Liver (tissue), 9 donors: ENCODE results near the gene SNTA1. TPM values are rescaled to one million over a fixed set of nuclear protein-coding genes. Genes with fewer than 3 reads are reported as not detected.

ENCODE experiments used
- DNase-seq: peaks from one replicate; pipeline ENCODE4 v3.0.0-alpha.2; 2017; ENCODE audit warnings: low spot score
- H3K27ac ChIP-seq, 2 donors: one replicate each; pipeline ENCODE4 v1.7.0; 2013; ENCODE audit warnings: inconsistent platforms in 2 of 2, low read length in 2 of 2, control low read depth in 1 of 2, low read depth in 1 of 2, mild to moderate bottlenecking in 1 of 2
- H3K27me3 ChIP-seq, 4 donors: one replicate each; pipeline versions ENCODE4 v1.6.1 to v1.7.0; 2013; ENCODE audit warnings: low read length in 3 of 4, inconsistent platforms in 1 of 4, mild to moderate bottlenecking in 1 of 4, moderate library complexity in 1 of 4; ENCODE audit not compliant: control insufficient read depth in 4 of 4, insufficient read depth in 4 of 4
- H3K36me3 ChIP-seq, 4 donors: one replicate each; pipeline versions ENCODE4 v1.6.1 to v1.7.0; 2013; ENCODE audit warnings: low read length in 3 of 4, mild to moderate bottlenecking in 3 of 4, low read depth in 1 of 4, moderate library complexity in 1 of 4; ENCODE audit not compliant: control insufficient read depth in 4 of 4, insufficient read depth in 3 of 4
- H3K4me1 ChIP-seq, 4 donors: one replicate each; pipeline versions ENCODE4 v1.6.1 to v1.7.0; 2013; ENCODE audit warnings: low read length in 3 of 4, mild to moderate bottlenecking in 3 of 4, moderate library complexity in 1 of 4; ENCODE audit not compliant: control insufficient read depth in 4 of 4, insufficient read depth in 4 of 4
- H3K4me3 ChIP-seq, 3 donors: one replicate each; pipeline versions ENCODE4 v1.6.1 to v1.7.0; 2013; ENCODE audit warnings: low read length in 3 of 3, control low read depth in 1 of 3, low read depth in 1 of 3, mild to moderate bottlenecking in 1 of 3
- H3K9ac ChIP-seq, 2 donors: one replicate each; pipeline ENCODE4 v1.7.0; 2013; ENCODE audit warnings: low read length in 2 of 2, mild to moderate bottlenecking in 2 of 2, moderate library complexity in 2 of 2, control low read depth in 1 of 2, low read depth in 1 of 2
- H3K9me3 ChIP-seq, 4 donors: one replicate each; pipeline versions ENCODE4 v1.6.1 to v1.7.0; 2013; ENCODE audit warnings: low read length in 3 of 4; ENCODE audit not compliant: control insufficient read depth in 4 of 4
- ATF3 ChIP-seq: IDR thresholded peaks from 2 replicates; pipeline ENCODE4 v1.6.1; 2016; ENCODE audit warnings: antibody characterized with exemption
- EGR1 ChIP-seq, 2 donors: IDR thresholded peaks; 2 replicates each; pipeline ENCODE4 v1.6.1; 2016 to 2018; ENCODE audit warnings: antibody characterized with exemption in 2 of 2, low read depth in 2 of 2
- FOXA1 ChIP-seq: IDR thresholded peaks from 2 replicates; pipeline ENCODE4 v1.6.1; 2016; ENCODE audit warnings: antibody characterized with exemption
- FOXA2 ChIP-seq: IDR thresholded peaks from 2 replicates; pipeline ENCODE4 v1.6.1; 2016; ENCODE audit warnings: antibody characterized with exemption
- GABPA ChIP-seq, 2 donors: IDR thresholded peaks in 1 of 2; conservative IDR thresholded peaks in 1 of 2; 2 replicates each; pipeline ENCODE4 v1.6.1; 2016; ENCODE audit warnings: antibody characterized with exemption in 2 of 2, mild to moderate bottlenecking in 1 of 2, moderate library complexity in 1 of 2
- HNF4A ChIP-seq, 2 donors: conservative IDR thresholded peaks; 2 replicates each; pipeline ENCODE4 v1.6.1; 2016; ENCODE audit warnings: antibody characterized with exemption in 2 of 2, mild to moderate bottlenecking in 2 of 2
- HNF4G ChIP-seq: IDR thresholded peaks from 2 replicates; pipeline ENCODE4 v1.6.1; 2016; ENCODE audit warnings: antibody characterized with exemption
- JUND ChIP-seq, 2 donors: IDR thresholded peaks; 2 replicates each; pipeline ENCODE4 v1.6.1; 2016; ENCODE audit warnings: antibody characterized with exemption in 2 of 2
- NR2F2 ChIP-seq: IDR thresholded peaks from 2 replicates; pipeline ENCODE4 v1.6.1; 2016; ENCODE audit warnings: antibody characterized with exemption
- RAD21 ChIP-seq, 2 donors: IDR thresholded peaks; 2 replicates each; pipeline ENCODE4 v1.6.1; 2016; ENCODE audit warnings: antibody characterized with exemption in 2 of 2, mild to moderate bottlenecking in 2 of 2
- RXRA ChIP-seq, 2 donors: IDR thresholded peaks; 2 replicates each; pipeline ENCODE4 v1.6.1; 2017 to 2018; ENCODE audit warnings: antibody characterized with exemption in 2 of 2, mild to moderate bottlenecking in 1 of 2
- SP1 ChIP-seq: IDR thresholded peaks from 2 replicates; pipeline ENCODE4 v1.6.1; 2018; ENCODE audit warnings: antibody characterized with exemption, mild to moderate bottlenecking
- TAF1 ChIP-seq: conservative IDR thresholded peaks from 2 replicates; pipeline ENCODE4 v1.6.1; 2016; ENCODE audit warnings: antibody characterized with exemption, mild to moderate bottlenecking
- YY1 ChIP-seq: IDR thresholded peaks from 2 replicates; pipeline ENCODE4 v1.6.1; 2016; ENCODE audit warnings: antibody characterized with exemption, mild to moderate bottlenecking
- WGBS: extraction: QIAGEN DNeasy Blood & Tissue Kit; methylation state at CpG from one replicate; pipeline ENCODE4 v1.1.7; 2013; 5-methylcytosine and 5-hydroxymethylcytosine counted together
- polyA plus RNA-seq, 2 donors: library from polyadenylated mRNA; stranded (reverse) in 1 of 2; unstranded in 1 of 2; fragments of 200-250 nt in 1 of 2; fragments of >200 nt in 1 of 2; fragmentation: Nextera tagmentation in 1 of 2; extraction: Ambion mirVana in 1 of 2; gene quantifications; one replicate each; pipeline versions ENCODE4 v1.2.1 to v1.2.3, GENCODE V29; 2013 to 2015
- total RNA-seq, 2 donors: library from RNA; depleted of rRNA; stranded (reverse); fragments of >200 nt; gene quantifications; one replicate each; pipeline ENCODE4 v1.2.3, GENCODE V29; 2014
- TF ChIP-seq, protein P1 (sequence below): IDR thresholded peaks from 2 replicates; pipeline ENCODE4 v1.6.1; 2016; ENCODE audit warnings: antibody characterized with exemption, mild to moderate bottlenecking
- TF ChIP-seq, protein P2 (sequence below): fragments of 150-350 bp; IDR thresholded peaks from 2 replicates; pipeline ENCODE4 v1.5.1; 2017; ENCODE audit warnings: improper control_type of control experiment, low read depth, low read length; ENCODE audit not compliant: missing input control
- TF ChIP-seq, protein P3 (sequence below): IDR thresholded peaks from 2 replicates; pipeline ENCODE4 v1.6.1; 2016; ENCODE audit warnings: antibody characterized with exemption
- TF ChIP-seq, protein P4 (sequence below): IDR thresholded peaks from 2 replicates; pipeline ENCODE4 v1.6.1; 2016; ENCODE audit warnings: antibody characterized with exemption
- donor health status: healthy.
- donor health status: healthy.
- donor health status: healthy.
- donor health status: healthy.
- donor health status: healthy.

SNTA1 gene
- total and polyA plus RNA-seq, 4 donors = 3.8 to 9.6 (median 6.9) TPM

GRCh38 chr20:33362898-33363297 lies 80.7 kb downstream of the SNTA1 start (continued):
- TF ChIP-seq, protein P1, sequence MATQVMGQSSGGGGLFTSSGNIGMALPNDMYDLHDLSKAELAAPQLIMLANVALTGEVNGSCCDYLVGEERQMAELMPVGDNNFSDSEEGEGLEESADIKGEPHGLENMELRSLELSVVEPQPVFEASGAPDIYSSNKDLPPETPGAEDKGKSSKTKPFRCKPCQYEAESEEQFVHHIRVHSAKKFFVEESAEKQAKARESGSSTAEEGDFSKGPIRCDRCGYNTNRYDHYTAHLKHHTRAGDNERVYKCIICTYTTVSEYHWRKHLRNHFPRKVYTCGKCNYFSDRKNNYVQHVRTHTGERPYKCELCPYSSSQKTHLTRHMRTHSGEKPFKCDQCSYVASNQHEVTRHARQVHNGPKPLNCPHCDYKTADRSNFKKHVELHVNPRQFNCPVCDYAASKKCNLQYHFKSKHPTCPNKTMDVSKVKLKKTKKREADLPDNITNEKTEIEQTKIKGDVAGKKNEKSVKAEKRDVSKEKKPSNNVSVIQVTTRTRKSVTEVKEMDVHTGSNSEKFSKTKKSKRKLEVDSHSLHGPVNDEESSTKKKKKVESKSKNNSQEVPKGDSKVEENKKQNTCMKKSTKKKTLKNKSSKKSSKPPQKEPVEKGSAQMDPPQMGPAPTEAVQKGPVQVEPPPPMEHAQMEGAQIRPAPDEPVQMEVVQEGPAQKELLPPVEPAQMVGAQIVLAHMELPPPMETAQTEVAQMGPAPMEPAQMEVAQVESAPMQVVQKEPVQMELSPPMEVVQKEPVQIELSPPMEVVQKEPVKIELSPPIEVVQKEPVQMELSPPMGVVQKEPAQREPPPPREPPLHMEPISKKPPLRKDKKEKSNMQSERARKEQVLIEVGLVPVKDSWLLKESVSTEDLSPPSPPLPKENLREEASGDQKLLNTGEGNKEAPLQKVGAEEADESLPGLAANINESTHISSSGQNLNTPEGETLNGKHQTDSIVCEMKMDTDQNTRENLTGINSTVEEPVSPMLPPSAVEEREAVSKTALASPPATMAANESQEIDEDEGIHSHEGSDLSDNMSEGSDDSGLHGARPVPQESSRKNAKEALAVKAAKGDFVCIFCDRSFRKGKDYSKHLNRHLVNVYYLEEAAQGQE = no peak
- TF ChIP-seq, protein P2, sequence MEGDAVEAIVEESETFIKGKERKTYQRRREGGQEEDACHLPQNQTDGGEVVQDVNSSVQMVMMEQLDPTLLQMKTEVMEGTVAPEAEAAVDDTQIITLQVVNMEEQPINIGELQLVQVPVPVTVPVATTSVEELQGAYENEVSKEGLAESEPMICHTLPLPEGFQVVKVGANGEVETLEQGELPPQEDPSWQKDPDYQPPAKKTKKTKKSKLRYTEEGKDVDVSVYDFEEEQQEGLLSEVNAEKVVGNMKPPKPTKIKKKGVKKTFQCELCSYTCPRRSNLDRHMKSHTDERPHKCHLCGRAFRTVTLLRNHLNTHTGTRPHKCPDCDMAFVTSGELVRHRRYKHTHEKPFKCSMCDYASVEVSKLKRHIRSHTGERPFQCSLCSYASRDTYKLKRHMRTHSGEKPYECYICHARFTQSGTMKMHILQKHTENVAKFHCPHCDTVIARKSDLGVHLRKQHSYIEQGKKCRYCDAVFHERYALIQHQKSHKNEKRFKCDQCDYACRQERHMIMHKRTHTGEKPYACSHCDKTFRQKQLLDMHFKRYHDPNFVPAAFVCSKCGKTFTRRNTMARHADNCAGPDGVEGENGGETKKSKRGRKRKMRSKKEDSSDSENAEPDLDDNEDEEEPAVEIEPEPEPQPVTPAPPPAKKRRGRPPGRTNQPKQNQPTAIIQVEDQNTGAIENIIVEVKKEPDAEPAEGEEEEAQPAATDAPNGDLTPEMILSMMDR = no peak
- TF ChIP-seq JUND (IDR thresholded peaks at IDR 0.05) = no peak

DNA sequence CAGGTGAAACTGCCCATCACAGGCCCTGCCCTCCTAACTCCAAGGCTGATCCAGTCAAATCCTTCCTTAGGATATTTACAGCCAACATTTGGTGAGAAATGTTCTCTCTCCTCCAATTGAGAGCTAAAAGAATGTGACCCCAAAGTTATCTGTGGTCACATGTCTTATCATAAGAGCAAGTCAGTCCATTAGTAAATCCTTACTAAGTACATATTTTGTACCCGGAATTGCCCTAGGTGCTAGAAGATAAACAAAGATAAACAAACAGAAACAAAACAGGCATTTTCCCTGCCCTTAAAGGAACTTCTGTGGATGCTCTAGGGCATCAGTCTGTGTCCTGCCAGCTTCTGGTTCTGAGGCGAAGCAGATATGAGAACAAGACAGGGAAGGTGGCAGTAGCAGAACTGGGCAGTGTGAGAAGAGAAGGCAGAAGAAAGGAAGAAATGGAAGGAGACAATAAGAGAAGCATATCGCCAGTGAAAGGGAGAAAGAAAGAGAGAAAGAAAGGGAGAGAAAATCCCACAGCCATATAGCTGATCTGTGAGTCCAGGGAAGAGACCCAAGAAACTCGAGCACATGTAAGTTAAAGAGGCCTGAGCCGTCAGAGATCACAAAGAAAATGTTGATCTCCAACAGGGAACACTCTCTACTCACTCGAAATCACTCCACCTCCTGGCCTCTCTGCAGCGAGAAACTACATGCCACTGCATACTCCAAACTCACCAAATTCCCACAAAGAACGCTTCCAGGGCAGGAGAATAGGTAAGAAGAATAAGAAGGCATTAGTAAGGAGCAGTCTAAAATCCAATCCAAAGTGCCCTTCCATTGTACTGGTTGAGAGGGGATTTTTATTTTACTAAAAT lies 83.9 kb downstream of the SNTA1 start:
- Histone ChIP-seq H3K27ac (no peak overlapping the region), H3K4me3 (no peak overlapping the region), H3K4me1 (no peaks in the 10 kb centered on the region), H3K9me3 (no peaks in the 10 kb centered on the region), H3K9ac (no peak overlapping the region), H3K27me3 (no peaks in the 10 kb centered on the region), H3K36me3 (peaks cover 5 to 50% (median 24%) of the 10 kb centered on the region in 4 donors)
- TF ChIP-seq FOXA2 = no peak
- TF ChIP-seq, protein P3, sequence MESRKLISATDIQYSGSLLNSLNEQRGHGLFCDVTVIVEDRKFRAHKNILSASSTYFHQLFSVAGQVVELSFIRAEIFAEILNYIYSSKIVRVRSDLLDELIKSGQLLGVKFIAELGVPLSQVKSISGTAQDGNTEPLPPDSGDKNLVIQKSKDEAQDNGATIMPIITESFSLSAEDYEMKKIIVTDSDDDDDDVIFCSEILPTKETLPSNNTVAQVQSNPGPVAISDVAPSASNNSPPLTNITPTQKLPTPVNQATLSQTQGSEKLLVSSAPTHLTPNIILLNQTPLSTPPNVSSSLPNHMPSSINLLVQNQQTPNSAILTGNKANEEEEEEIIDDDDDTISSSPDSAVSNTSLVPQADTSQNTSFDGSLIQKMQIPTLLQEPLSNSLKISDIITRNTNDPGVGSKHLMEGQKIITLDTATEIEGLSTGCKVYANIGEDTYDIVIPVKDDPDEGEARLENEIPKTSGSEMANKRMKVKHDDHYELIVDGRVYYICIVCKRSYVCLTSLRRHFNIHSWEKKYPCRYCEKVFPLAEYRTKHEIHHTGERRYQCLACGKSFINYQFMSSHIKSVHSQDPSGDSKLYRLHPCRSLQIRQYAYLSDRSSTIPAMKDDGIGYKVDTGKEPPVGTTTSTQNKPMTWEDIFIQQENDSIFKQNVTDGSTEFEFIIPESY = no peak
- TF ChIP-seq TAF1 = no peak
- TF ChIP-seq, protein P2 = no peak
- no peak for TF ChIP-seq YY1
- TF ChIP-seq HNF4G = no peak
- TF ChIP-seq, protein P1 = no peak
- TF ChIP-seq RAD21 (IDR thresholded peaks at IDR 0.05) = no peak
- no peak for TF ChIP-seq ATF3
- no peak for TF ChIP-seq EGR1 (IDR thresholded peaks at IDR 0.05; ENCODE audit: low read depth in 2 of 2)
- no peak for TF ChIP-seq SP1
- no peak for TF ChIP-seq JUND (IDR thresholded peaks at IDR 0.05)
- no peak for TF ChIP-seq FOXA1
- TF ChIP-seq GABPA (IDR thresholded peaks at IDR 0.05 in 1 of 2, conservative IDR thresholded peaks at IDR 0.05 in 1 of 2) = no peak
- TF ChIP-seq, protein P4, sequence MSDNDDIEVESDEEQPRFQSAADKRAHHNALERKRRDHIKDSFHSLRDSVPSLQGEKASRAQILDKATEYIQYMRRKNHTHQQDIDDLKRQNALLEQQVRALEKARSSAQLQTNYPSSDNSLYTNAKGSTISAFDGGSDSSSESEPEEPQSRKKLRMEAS = no peak
- TF ChIP-seq HNF4A (conservative IDR thresholded peaks at IDR 0.05) = no peak
- TF ChIP-seq NR2F2 = no peak
- no peak for TF ChIP-seq RXRA (IDR thresholded peaks at IDR 0.05)
- WGBS = 84% methylated on average over 8 of the region's 8 CpGs
- no peak for DNase-seq
